ENCODE measurements around the gene SLC25A27.
"Not testable (repeated sequence)": the region's sequence is repeated elsewhere in the genome, so short reads cannot be mapped to it uniquely, and the experiment has no call there.

The SLC25A27 gene, protein sequence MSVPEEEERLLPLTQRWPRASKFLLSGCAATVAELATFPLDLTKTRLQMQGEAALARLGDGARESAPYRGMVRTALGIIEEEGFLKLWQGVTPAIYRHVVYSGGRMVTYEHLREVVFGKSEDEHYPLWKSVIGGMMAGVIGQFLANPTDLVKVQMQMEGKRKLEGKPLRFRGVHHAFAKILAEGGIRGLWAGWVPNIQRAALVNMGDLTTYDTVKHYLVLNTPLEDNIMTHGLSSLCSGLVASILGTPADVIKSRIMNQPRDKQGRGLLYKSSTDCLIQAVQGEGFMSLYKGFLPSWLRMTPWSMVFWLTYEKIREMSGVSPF

GRCh38 chr6:46652603-46653438, at the start of gene SLC25A27, which contains the start of gene CYP39A1:
Gene SLC25A27, plus strand, starts transcription at chr6:46652975. Its CDS starts 218 bp downstream, at chr6:46653193.
Gene CYP39A1, minus strand, starts transcription at chr6:46652818. Its CDS starts 236 bp downstream, at chr6:46652582.
- DNase-seq (ENCODE audit: low read depth in 2 of 2) = peak; percentile 68 to 78

GRCh38 chr6:46605091-46605797, 47.5 kb upstream of the SLC25A27 start:
- no peak for DNase-seq (ENCODE audit: low read depth in 2 of 2)

DNA sequence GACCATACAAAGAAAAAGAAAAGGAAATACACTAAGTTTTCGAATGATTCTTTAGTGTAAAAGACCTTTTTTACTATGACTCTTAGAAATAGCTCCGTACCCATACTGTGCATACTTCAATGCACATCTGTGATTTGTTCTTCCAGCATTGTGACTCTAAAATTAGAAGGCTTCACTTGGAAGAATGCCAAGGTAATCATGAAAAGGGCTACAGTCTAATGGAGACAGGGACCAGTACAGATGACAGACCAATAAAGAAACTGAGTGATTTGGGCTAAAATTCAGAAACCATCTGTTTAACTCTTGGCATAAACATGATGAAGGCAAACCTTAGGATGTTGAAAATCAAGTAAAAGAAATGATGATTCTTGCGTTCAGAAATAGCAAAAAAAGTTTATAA, 46.4 kb upstream of the SLC25A27 start:
- no peak for DNase-seq (ENCODE audit: low read depth in 2 of 2)

DNA sequence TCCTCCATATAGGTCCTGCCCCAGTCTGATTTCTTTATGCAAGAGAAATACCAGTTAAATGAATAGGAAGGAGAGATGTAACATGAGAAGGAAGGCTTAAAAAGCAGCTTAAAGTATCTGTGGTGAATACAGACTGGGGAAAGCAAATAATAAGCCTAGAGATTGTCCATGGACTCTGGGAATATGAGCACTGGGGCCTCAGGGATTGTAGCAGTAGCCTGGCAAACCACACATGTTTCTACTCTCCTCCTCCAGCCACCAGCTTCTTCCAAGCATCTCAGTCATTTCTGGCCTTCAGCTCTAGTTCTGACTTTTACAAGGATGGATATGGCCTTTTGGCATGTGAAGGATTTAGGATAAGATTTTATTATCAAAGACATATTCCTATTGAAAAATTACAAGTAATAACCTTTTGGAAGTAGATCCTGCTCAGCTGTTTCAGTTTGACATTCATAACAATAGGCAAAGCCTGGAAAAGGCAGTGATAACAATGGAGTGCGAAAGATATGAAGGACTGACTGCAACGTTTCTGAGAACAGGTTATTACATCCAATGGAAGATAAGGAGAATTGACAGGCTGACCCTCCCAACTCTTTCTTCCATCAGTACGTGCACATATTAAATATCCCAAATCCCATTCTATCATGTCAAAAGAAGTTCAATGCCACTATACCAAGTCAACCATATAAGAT, 41.8 kb upstream of the SLC25A27 start:
- no peak for DNase-seq (ENCODE audit: low read depth in 2 of 2)

- no peak for DNase-seq (ENCODE audit: low read depth in 2 of 2)
Observed at GRCh38 chr6:46612645-46613044, 40.1 kb upstream of the SLC25A27 start.

- no peak for DNase-seq (ENCODE audit: low read depth in 2 of 2)
Observed at GRCh38 chr6:46618726-46619125, 34.0 kb upstream of the SLC25A27 start.

DNA sequence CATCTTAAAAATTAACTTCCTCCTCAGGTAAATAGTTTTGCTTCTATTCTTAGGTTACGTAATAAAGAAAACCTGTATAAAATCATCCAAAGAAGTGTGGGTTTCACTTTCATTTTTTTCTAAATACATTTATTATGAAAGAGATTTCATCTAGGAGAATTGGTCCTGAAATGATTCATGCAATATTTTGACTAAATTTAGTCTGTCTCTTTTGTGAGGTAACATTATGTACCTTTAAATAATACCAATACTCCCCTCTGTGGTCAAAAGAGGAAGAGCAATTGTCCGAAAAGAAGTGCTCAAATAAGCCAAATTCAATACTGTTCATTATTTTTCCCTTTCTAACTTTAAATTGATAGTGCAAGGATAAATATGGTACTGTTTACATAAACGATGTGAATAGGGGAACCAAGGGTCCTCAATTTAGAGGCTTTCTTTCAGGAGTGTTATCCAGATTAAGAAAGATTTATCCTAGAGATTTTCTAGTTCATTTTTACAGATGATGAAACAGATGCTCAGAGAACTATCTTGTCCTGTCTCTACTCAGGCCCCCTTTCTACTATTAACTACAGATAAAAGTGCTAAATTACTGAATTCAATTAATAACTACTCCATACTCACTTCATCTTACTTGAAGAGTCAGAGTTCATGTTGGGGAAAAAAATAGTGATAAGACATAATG, 26.4 kb upstream of the SLC25A27 start:
- no peak for DNase-seq (ENCODE audit: low read depth in 2 of 2)

DNA sequence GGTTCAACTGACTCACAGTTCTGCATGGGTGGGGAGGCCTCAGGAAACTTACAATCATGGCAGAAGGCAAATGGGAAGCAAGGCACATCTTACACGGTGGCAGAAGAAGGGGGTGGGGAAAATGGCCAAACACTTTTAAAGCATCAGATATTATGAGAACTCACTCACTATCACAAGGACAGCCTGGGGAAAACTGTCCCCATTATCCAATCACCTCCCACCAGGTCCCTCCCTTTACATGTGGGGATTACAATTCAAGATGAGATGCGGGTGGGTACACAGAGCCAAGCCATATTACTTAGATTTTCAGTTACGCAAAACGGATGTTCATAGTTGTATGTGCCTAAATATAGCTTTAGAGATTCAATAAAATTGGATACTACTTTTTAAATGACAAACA, 25.8 kb upstream of the SLC25A27 start:
- DNase-seq (ENCODE audit: low read depth in 2 of 2) = no peak

- DNase-seq (ENCODE audit: low read depth in 2 of 2) = no peak
Observed at GRCh38 chr6:46628498-46628897, 24.3 kb upstream of the SLC25A27 start.

- no peak for DNase-seq (ENCODE audit: low read depth in 2 of 2)
Observed at GRCh38 chr6:46628976-46629375, 23.8 kb upstream of the SLC25A27 start.

- DNase-seq (ENCODE audit: low read depth in 2 of 2) = no peak
Observed at GRCh38 chr6:46629691-46630090, 23.1 kb upstream of the SLC25A27 start.

DNA sequence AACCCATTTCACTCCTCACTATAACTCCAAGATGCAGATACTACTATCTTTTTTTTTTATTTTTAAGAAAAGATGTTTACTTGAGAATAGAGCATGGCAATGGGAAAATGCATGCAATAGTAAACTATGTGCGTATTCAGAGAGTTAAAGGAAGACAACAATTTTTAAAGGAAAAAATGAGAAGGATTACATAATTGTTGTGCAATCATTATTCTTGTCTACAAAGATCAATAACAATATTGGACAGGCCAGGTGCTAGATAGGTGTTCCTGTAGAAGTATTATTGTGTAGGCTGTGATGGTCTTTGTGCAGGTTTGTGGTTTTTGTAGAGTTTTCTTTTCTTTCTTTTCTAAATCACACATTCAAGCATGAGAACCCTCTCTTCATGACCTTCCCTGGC, 20.7 kb upstream of the SLC25A27 start:
- no peak for DNase-seq (ENCODE audit: low read depth in 2 of 2)

DNA sequence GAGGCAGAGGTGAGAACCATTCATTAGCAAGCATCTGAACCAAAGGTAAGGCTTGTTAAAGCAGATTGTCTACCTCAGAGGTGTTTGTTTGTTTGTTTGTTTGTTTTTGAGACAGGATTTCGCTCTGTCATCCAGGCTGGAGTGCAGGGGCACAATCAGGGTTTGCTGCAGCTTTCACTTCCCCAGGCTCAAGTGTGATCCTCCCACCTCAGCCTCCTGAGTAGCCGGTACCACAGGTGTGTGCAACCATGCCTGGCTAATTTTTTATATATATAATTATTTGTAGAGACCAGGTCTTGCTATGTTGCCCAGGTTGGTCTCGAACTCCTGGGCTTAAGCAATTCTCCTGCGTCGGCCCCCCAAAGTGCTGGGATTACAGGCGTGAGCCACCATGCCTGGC, 17.3 kb upstream of the SLC25A27 start:
- DNase-seq (ENCODE audit: low read depth in 2 of 2) = no peak

DNA sequence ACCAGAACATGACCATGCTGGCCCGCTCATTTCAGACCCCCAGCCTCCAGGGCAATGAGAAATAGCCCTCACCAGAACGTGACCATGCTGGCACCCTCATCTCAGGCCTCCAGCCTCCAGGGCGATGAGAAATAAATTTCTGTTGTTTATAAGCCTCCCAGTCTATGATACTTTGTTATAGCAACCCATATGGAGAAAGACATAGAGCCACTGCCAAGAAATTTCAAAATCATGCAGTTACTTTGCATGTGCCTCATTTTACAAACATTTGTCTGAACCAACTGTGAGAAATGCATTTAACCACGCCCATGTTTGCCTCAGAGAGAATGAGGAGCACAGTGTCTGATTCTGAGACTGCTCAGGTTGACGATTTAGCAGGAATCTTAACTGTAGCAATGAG, 15.6 kb upstream of the SLC25A27 start:
- DNase-seq (ENCODE audit: low read depth in 2 of 2) = no peak

DNA sequence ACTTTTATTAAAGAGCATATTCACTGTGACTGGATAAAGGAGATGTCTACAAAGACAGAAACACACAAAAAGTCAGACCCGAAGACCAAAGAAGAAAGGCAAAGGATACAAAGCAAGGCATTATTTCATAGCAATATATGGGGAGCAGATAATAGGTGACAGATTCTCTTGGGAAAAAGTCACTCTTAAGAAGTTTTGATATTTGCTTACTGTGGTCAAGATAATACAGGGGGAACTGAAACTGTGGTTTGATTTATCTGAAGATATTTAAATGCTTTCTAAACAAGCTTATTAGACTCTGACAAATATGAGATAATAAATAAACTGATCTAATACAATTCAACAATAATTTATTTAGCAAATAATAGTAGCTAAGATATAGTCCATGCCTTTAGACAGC, 14.8 kb upstream of the SLC25A27 start:
- DNase-seq (ENCODE audit: low read depth in 2 of 2) = no peak

GRCh38 chr6:46638650-46639049, 14.1 kb upstream of the SLC25A27 start:
- no peak for DNase-seq (ENCODE audit: low read depth in 2 of 2)

- DNase-seq (ENCODE audit: low read depth in 2 of 2) = no peak
Observed at GRCh38 chr6:46642928-46643751, 9.6 kb upstream of the SLC25A27 start.

DNA sequence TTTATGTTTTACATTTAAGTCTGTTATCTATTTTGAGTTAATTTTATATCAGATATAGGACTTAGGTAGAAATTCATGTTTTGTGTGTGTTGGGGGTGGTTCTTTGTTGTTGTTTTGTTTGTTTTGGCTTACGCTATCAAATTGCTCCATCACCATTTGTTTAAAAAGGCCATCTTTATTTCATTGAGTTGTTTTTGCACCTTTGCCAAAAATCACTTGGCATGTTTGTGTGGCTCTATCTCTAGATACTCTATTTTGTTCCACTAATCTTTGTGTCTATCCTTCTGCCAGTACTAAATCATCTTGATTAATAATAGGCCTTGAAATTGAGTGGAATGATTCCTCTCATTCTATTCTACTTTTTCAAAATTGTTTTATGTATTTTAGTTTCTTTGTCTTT, 7.5 kb upstream of the SLC25A27 start:
- no peak for DNase-seq (ENCODE audit: low read depth in 2 of 2)

GRCh38 chr6:46648108-46648507, 4.7 kb upstream of the SLC25A27 start:
- not testable (repeated sequence) for DNase-seq (ENCODE audit: low read depth in 2 of 2)

DNA sequence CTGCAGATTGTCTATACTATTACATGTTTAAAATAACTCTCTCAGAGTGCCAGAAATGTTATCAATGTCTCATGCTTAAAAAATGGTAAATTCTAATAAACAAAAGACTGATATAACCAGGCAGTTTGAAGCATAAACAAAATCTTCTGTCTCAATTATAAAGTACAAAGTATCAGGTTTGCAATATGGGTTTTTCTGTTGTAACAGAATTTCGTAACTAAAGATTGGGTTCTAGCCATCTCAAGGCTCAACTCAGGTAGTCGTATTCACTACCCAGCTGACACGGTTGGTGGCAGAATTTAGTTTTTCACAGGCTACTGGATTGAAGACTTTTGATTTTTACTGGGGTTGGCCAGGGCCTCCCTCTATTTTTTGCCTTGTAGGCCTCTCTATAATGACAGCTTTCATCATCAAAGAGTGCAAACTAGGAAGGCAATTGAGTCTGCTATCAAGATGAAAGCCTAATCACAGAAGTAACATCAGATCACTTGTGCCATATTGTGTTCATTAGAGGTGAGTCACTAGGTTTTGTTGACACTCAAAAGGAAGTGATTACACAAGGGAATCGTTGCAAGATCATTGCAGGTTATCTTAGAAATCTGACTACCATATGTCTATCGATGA, 3.8 kb upstream of the SLC25A27 start:
- no peak for DNase-seq (ENCODE audit: low read depth in 2 of 2)
